CD4-positive, alpha-beta memory T cell (primary cell): ENCODE data around the gene GNA14. TPM values are rescaled to one million over a fixed set of nuclear protein-coding genes. Genes with fewer than 3 reads are reported as not detected.
"Not testable (repeated sequence)": the region's sequence is repeated elsewhere in the genome, so short reads cannot be mapped to it uniquely, and the experiment has no call there.

Source experiments
- CTCF ChIA-PET: fragments of 350-600 bp; sonication (Branson Sonifier 250); formaldehyde crosslinking; loops from one replicate; lab custom pipeline; 2021; ENCODE audit warnings: inconsistent platforms; ENCODE audit not compliant: partially characterized antibody; lab: Charles Lee
- POLR2A ChIA-PET: fragments of 350-600 bp; sonication (Branson Sonifier 250); formaldehyde crosslinking; loops from one replicate; lab custom pipeline; 2021; ENCODE audit not compliant: partially characterized antibody; lab: Charles Lee
- DNase-seq, 5 donors: peaks; one replicate each; pipeline versions ENCODE4 v3.0.0 to v3.0.0-alpha.2; 2020 to 2022; ENCODE audit warnings: mixed read lengths in 1 of 5
- H3K27ac ChIP-seq: one replicate; pipeline ENCODE4 v1.7.0; 2013; ENCODE audit warnings: low read depth, low read length
- H3K27me3 ChIP-seq: 2 replicates; pipeline ENCODE4 v1.7.0; 2013; ENCODE audit warnings: mild to moderate bottlenecking, low read length, moderate library complexity; ENCODE audit not compliant: insufficient read depth
- H3K36me3 ChIP-seq: 2 replicates; pipeline ENCODE4 v1.7.0; 2013; ENCODE audit warnings: mild to moderate bottlenecking, low read length, moderate library complexity; ENCODE audit not compliant: insufficient read depth
- H3K4me1 ChIP-seq: 2 replicates; pipeline ENCODE4 v1.7.0; 2013; ENCODE audit warnings: mild to moderate bottlenecking, low read length, moderate library complexity; ENCODE audit not compliant: insufficient read depth
- H3K4me3 ChIP-seq, 2 donors: one replicate each; pipeline ENCODE4 v1.7.0; 2013; ENCODE audit warnings: low read length in 2 of 2, mild to moderate bottlenecking in 1 of 2
- H3K9me3 ChIP-seq, 2 donors: one replicate each; pipeline ENCODE4 v1.7.0; 2013; ENCODE audit warnings: low read length in 2 of 2, control low read depth in 1 of 2; ENCODE audit not compliant: control insufficient read depth in 1 of 2
- H3K27ac Mint-ChIP-seq, 7 donors: one replicate each; pipeline ENCODE4 v1.8.0; 2020 to 2021; ENCODE audit warnings: mixed read lengths in 7 of 7, mild to moderate bottlenecking in 6 of 7, inconsistent platforms in 3 of 7, moderate library complexity in 3 of 7
- H3K27me3 Mint-ChIP-seq, 2 donors: one replicate each; pipeline ENCODE4 v1.8.0; 2020 to 2021; ENCODE audit warnings: mixed read lengths in 2 of 2
- H3K36me3 Mint-ChIP-seq, 2 donors: one replicate each; pipeline ENCODE4 v1.8.0; 2020 to 2021; ENCODE audit warnings: mixed read lengths in 2 of 2, inconsistent platforms in 1 of 2, mild to moderate bottlenecking in 1 of 2
- H3K4me1 Mint-ChIP-seq, 4 donors: one replicate each; pipeline ENCODE4 v1.8.0; 2020 to 2021; ENCODE audit warnings: mixed read lengths in 4 of 4, mild to moderate bottlenecking in 1 of 4
- H3K4me3 Mint-ChIP-seq, 8 donors: one replicate each; pipeline ENCODE4 v1.8.0; 2020 to 2021; ENCODE audit warnings: mixed read lengths in 8 of 8, mild to moderate bottlenecking in 7 of 8, moderate library complexity in 6 of 8, inconsistent platforms in 3 of 8
- H3K9me3 Mint-ChIP-seq, 8 donors: one replicate each; pipeline ENCODE4 v1.8.0; 2020 to 2021; ENCODE audit warnings: mixed read lengths in 8 of 8, mild to moderate bottlenecking in 5 of 8, inconsistent platforms in 3 of 8, moderate library complexity in 1 of 8
- intact Hi-C: fragments of 100-400 bp; cut with micrococcal nuclease; formaldehyde crosslinking; loops from one replicate; pipeline ENCODE4 v1.15.1; 2023
- polyA plus RNA-seq, 2 donors: library from polyadenylated mRNA; unstranded; fragments of 300-500 nt; fragmentation: Illumina TruSeq; gene quantifications; one replicate each; pipeline ENCODE4 v1.2.3, GENCODE V29; 2021
- total RNA-seq, 2 experiments: library from RNA; stranded (reverse); gene quantifications; one replicate each; pipeline ENCODE4 v1.2.3, GENCODE V29; 2021

Gene GNA14
- total and polyA plus RNA-seq, 4 experiments from 2014 or later, result not detected

DNA sequence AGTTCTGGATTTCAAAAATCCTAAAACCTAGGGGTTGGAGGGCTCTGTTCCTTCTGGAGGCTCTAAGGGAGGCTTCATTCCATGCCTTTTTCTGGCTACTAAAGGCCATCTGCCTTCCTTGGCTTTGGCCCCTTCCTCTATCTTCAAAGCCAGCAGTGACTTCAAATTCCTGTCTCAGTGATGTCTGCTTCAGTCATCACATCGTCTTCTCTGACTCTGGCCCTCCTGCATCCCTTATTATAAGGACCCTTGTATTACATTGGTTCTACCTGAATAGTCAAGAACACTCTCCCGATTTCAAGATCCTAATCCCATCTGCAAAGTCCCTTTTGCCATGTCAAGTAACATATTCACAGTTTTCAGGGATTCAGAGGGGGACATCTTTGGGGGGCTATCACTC is 60.3 kb downstream of the GNA14 start:
- H3K27ac ChIP-seq, result no peak overlapping the region
- H3K4me3 Mint-ChIP-seq, result no peak overlapping the region
- DNase-seq, result no peak
- H3K36me3 Mint-ChIP-seq, result no peaks in the 10 kb centered on the region
- H3K9me3 ChIP-seq, result no peaks in the 10 kb centered on the region
- H3K4me1 ChIP-seq, result no peaks in the 10 kb centered on the region
- no peaks in the 10 kb centered on the region for H3K9me3 Mint-ChIP-seq
- no peak overlapping the region for H3K27ac Mint-ChIP-seq
- POLR2A ChIA-PET, result no interaction called here
- H3K4me1 Mint-ChIP-seq, result peaks cover 0 to 5% (median 1%) of the 10 kb centered on the region in 4 donors
- no peaks in the 10 kb centered on the region for H3K27me3 ChIP-seq
- no peak overlapping the region for H3K4me3 ChIP-seq
- H3K27me3 Mint-ChIP-seq, result peaks cover 12 to 16% of the 10 kb centered on the region in 2 donors
- H3K36me3 ChIP-seq, result no peaks in the 10 kb centered on the region
- intact Hi-C loops, result no loop called here
- CTCF ChIA-PET, result no interaction called here

DNA sequence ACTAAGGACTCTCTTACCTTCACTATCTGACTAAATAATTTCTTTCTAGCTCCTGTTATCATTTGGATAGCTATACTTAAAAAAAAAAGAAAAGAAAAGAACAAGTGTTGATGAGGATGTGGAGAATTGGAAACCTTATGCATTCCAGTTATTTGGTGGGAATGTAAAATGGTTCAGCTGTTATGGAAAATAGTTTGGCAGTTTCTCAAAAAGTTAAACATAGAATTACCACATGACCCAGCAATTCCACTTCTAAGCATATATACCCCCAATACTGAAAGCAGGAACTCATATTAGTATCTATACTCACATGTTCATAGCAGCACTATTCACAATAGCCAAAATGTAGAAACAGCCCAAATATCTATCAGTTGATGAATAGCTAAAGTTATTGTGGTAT is 61.1 kb downstream of the GNA14 start:
- intact Hi-C loops, result no loop called here
- no peaks in the 10 kb centered on the region for H3K9me3 ChIP-seq
- H3K4me3 ChIP-seq, result no peak overlapping the region
- Mint-ChIP-seq H3K27ac (no peak overlapping the region), H3K27me3 (peaks cover 10 to 20% of the 10 kb centered on the region in 2 donors), H3K36me3 (no peaks in the 10 kb centered on the region), H3K9me3 (peaks cover 0 to 1% (median 0%) of the 10 kb centered on the region in 8 donors), H3K4me1 (peaks cover 0 to 5% (median 1%) of the 10 kb centered on the region in 4 donors), H3K4me3 (no peak overlapping the region)
- no peak overlapping the region for H3K27ac ChIP-seq
- no peaks in the 10 kb centered on the region for H3K36me3 ChIP-seq
- POLR2A ChIA-PET, result no interaction called here
- DNase-seq, result no peak
- H3K27me3 ChIP-seq, result no peaks in the 10 kb centered on the region
- CTCF ChIA-PET, result no interaction called here
- H3K4me1 ChIP-seq, result no peaks in the 10 kb centered on the region

DNA sequence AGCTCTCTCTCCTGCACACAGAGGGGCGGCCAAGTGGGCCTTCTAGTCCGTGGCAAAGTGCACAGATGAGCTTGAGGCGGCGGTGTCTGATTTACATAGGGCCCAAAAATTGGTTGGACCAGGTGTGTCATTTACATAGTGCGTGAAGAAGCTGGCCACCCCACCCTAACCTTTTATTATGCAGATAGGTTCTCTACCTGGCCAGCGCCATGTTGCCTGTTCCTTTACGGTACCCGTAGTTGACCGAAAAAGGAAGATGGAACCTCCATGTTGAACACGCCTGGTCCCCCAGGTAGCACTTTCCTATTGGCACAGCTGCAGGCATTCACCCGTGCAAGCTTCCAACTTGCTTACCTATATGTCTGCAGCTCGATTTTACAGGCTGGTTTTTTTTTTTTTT is 61.5 kb downstream of the GNA14 start:
- no peaks in the 10 kb centered on the region for H3K27me3 ChIP-seq
- Mint-ChIP-seq H3K27me3 (peaks cover 10 to 19% of the 10 kb centered on the region in 2 donors), H3K9me3 (peaks cover 0 to 1% (median 0%) of the 10 kb centered on the region in 8 donors), H3K4me3 (no peak overlapping the region), H3K27ac (no peak overlapping the region), H3K4me1 (peaks cover 0 to 5% (median 1%) of the 10 kb centered on the region in 4 donors), H3K36me3 (no peaks in the 10 kb centered on the region)
- ChIA-PET POLR2A (no interaction called here), CTCF (no interaction called here)
- intact Hi-C loops, result no loop called here
- no peak for DNase-seq
- no peaks in the 10 kb centered on the region for H3K4me1 ChIP-seq
- H3K36me3 ChIP-seq, result no peaks in the 10 kb centered on the region
- no peak overlapping the region for H3K27ac ChIP-seq
- H3K9me3 ChIP-seq, result no peaks in the 10 kb centered on the region
- no peak overlapping the region for H3K4me3 ChIP-seq

DNA sequence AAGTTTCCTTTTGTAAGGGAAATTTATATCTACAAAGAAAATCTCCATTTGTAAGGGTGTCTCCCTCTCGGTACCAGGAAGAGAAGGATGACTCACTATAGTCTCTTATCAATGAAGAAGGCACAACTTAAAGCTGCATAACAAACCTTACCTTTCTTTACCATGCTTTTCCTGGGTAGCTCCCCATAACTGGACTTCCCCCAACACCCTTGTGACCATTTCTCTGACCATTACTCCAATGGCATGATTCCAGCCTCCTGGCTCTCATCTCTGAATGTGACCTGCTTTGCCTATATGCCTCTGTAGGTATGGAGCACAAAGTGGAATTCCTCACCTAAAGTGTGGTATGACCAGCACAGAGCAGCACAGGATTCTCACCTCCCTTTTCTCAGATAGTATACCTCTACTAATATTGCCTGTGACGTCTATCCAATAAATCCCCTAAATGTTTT is 62.8 kb downstream of the GNA14 start:
- Histone ChIP-seq H3K36me3 (no peaks in the 10 kb centered on the region), H3K4me3 (no peak overlapping the region), H3K4me1 (no peaks in the 10 kb centered on the region), H3K27ac (no peak overlapping the region), H3K27me3 (no peaks in the 10 kb centered on the region), H3K9me3 (no peaks in the 10 kb centered on the region)
- peaks cover 0 to 2% (median 0%) of the 10 kb centered on the region in 8 donors for H3K9me3 Mint-ChIP-seq
- peaks cover 0 to 5% (median 1%) of the 10 kb centered on the region in 4 donors for H3K4me1 Mint-ChIP-seq
- H3K27me3 Mint-ChIP-seq, result peaks cover 7 to 17% of the 10 kb centered on the region in 2 donors
- no peak overlapping the region for H3K27ac Mint-ChIP-seq
- H3K4me3 Mint-ChIP-seq, result no peak overlapping the region
- DNase-seq, result no peak
- no peaks in the 10 kb centered on the region for H3K36me3 Mint-ChIP-seq
- ChIA-PET POLR2A (no interaction called here), CTCF (no interaction called here)
- intact Hi-C loops, result no loop called here

DNA sequence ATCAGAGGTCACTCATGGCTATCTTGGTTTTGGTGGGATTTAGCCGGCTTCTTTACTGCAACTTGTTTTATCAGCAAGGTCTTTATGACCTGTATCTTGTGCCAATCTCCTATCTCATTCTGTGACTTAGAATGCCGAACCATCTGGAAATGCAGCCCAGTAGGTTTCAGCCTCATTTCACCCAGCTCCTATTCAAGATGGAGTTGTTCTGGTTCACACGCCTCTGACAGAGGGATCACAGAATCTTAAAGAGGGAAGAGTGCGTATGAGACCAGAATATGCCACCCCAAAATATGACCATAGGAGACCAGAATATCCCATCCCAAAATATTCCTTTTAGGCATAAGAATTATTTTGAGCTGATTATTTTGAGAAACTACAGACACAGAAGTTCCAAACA is 63.2 kb downstream of the GNA14 start:
- DNase-seq, CTCF ChIA-PET, H3K27me3 ChIP-seq, POLR2A ChIA-PET, H3K4me1 ChIP-seq, H3K9me3 Mint-ChIP-seq, H3K4me3 ChIP-seq, H3K36me3 Mint-ChIP-seq, intact Hi-C loops, H3K4me1 Mint-ChIP-seq, H3K4me3 Mint-ChIP-seq, H3K36me3 ChIP-seq, H3K9me3 ChIP-seq, H3K27ac ChIP-seq, H3K27ac Mint-ChIP-seq: not testable (repeated sequence)
- H3K27me3 Mint-ChIP-seq, result peaks cover 6 to 17% of the 10 kb centered on the region in 2 donors

DNA sequence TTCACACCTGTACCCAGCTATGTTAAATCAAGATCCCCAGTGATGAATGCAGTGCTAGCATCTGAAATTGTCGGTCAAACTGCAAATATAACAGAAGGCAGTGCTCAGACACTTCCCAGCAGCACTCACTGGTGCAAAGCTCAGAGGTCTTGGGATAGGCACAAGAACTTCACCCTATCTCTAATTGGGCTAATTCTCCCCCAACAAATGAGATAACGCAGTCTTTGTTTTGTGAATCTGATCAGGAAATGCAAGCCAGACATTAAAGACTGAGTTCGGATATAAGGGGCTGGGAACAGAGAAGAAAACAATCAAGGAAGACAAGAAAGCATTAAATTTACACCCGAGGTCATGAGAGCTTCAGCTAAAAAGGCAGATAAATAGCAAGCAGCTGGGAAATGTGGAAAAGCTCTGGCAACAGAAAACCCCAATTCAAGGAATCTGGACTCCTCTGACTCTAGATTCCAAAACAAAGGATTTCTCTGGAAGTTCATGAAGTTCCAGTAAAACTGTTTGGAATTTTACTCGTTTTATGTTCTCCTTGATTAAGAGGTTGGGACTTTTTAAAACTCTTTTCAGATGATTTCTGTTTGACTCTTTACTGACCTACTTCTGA is 65.1 kb downstream of the GNA14 start:
- POLR2A ChIA-PET, result no interaction called here
- H3K9me3 Mint-ChIP-seq, result peaks cover 0 to 2% (median 0%) of the 10 kb centered on the region in 8 donors
- H3K27ac Mint-ChIP-seq, result no peak overlapping the region
- H3K9me3 ChIP-seq, result no peaks in the 10 kb centered on the region
- H3K27ac ChIP-seq, result no peak overlapping the region
- CTCF ChIA-PET, result no interaction called here
- no peaks in the 10 kb centered on the region for H3K4me1 ChIP-seq
- no peak for DNase-seq
- H3K27me3 Mint-ChIP-seq, result peaks cover 5 to 17% of the 10 kb centered on the region in 2 donors
- no peaks in the 10 kb centered on the region for H3K36me3 ChIP-seq
- H3K4me3 Mint-ChIP-seq, result no peak overlapping the region
- H3K4me3 ChIP-seq, result no peak overlapping the region
- H3K27me3 ChIP-seq, result no peaks in the 10 kb centered on the region
- intact Hi-C loops, result no loop called here
- H3K36me3 Mint-ChIP-seq, result no peaks in the 10 kb centered on the region
- peaks cover 0 to 2% (median 0%) of the 10 kb centered on the region in 4 donors for H3K4me1 Mint-ChIP-seq

DNA sequence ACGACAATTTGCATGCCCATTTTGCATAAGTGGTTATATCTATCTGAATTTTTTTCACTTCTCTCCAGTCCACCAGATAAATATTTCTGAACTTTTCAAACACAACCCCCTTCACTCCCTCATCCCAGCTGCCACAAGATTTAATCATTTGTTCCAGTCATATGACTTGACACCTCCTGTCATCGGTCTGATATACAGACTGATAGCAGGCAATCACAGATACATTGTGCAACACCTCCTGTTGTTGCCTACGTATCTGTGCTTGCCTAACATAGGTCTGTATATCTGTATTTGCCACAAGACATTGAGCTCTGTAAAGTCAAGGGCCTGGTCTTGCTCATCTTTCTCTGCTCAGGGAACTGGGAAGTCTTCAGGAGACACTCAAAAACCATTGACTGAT is 65.6 kb downstream of the GNA14 start:
- no peak overlapping the region for H3K4me3 ChIP-seq
- Mint-ChIP-seq H3K27me3 (peaks cover 5 to 17% of the 10 kb centered on the region in 2 donors), H3K27ac (no peak overlapping the region), H3K4me3 (no peak overlapping the region), H3K9me3 (peaks cover 0 to 2% (median 0%) of the 10 kb centered on the region in 8 donors), H3K36me3 (no peaks in the 10 kb centered on the region), H3K4me1 (no peaks in the 10 kb centered on the region)
- no peaks in the 10 kb centered on the region for H3K27me3 ChIP-seq
- no peak for DNase-seq
- ChIA-PET POLR2A (no interaction called here), CTCF (no interaction called here)
- H3K36me3 ChIP-seq, result no peaks in the 10 kb centered on the region
- H3K9me3 ChIP-seq, result no peaks in the 10 kb centered on the region
- H3K27ac ChIP-seq, result no peak overlapping the region
- intact Hi-C loops, result no loop called here
- H3K4me1 ChIP-seq, result no peaks in the 10 kb centered on the region
